ENCODE data around the gene ADCY1.

DNA sequence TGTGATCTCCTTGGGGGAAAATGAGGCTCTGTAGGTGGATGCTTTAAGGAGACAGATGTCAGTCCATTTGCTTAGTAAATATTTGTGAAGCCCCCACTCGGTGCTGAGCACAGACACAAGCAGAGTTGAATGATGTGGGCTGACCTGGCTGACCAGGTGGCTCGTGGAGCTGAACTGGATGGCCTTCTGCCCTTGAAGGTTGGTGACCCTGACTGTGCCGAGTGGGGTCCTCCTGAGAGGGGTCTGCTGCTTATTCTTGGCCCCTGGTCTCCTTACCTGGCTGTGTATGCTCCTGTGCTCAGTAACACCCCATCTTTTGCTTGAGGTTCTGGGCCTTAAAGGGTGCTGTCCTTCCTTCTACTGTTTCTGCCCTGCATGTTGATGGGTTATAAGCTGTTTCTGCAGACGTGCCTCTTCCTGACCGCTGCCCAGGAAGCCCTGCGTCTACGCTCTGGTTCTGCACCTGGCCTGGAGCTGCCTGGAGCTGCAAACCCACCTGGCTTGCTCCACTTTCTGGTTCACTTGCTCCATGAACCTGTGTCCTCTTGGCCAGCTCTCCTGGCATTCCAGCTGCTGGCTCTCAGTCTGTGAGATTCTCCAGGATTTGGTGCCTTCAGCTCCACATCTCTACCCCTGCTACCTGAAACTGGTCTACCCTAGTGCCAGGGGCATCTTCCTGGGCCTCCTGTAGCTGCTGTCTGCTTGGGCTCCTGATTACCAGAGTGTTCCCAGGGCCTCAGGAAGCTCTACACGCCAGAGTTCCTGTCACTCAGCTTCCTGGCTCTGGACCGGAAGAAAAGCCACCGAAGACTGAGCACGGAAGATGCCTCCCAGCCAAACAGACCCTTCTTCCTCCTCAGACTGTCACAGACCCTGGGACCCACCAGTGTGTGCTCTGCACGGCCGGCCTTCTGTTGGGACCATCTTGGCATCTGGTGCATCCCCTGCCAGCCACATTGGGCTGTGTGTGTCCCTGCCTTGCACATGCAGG lies 76.5 kb downstream of the ADCY1 start:
- TF ChIP-seq, protein P1, sequence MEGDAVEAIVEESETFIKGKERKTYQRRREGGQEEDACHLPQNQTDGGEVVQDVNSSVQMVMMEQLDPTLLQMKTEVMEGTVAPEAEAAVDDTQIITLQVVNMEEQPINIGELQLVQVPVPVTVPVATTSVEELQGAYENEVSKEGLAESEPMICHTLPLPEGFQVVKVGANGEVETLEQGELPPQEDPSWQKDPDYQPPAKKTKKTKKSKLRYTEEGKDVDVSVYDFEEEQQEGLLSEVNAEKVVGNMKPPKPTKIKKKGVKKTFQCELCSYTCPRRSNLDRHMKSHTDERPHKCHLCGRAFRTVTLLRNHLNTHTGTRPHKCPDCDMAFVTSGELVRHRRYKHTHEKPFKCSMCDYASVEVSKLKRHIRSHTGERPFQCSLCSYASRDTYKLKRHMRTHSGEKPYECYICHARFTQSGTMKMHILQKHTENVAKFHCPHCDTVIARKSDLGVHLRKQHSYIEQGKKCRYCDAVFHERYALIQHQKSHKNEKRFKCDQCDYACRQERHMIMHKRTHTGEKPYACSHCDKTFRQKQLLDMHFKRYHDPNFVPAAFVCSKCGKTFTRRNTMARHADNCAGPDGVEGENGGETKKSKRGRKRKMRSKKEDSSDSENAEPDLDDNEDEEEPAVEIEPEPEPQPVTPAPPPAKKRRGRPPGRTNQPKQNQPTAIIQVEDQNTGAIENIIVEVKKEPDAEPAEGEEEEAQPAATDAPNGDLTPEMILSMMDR (conservative IDR thresholded peaks at IDR 0.05), result no peak
- TF ChIP-seq EZH2 (IDR thresholded peaks at IDR 0.05; ENCODE audit: low read depth), result no peak
